Measurements from ENCODE around the gene SORCS2. TPM values are rescaled to one million over a fixed set of nuclear protein-coding genes. Genes with fewer than 3 reads are reported as not detected.

Gene SORCS2
- total RNA-seq, 4 donors from 2014 or later: 0.48 to 1.8 (median 0.68) TPM; not detected in 1

- no peak for TF ChIP-seq POLR2A (IDR thresholded peaks at IDR 0.05)
- in situ Hi-C loops (cut with MboI; ENCODE audit: low pct_ligation_motif_present in 1 of 4, low pct_unique_long_range_greater_than_20kb in 1 of 4, low sequenced_read_pairs in 3 of 4): no loop called here
- DNase-seq: no peak
These were observed 362.6 kb downstream of the SORCS2 start for GRCh38 chr4:7554905-7555304.

GRCh38 chr4:7556558-7556957 lies 364.2 kb downstream of the SORCS2 start:
- Histone ChIP-seq H3K4me1 (no peaks in the 10 kb centered on the region), H3K27me3 (no peaks in the 10 kb centered on the region), H3K9me3 (peaks cover 10 to 16% of the 10 kb centered on the region in 2 donors), H3K27ac (no peak overlapping the region), H3K36me3 (no peaks in the 10 kb centered on the region), H3K4me3 (no peak overlapping the region)
- in situ Hi-C loops (cut with MboI; ENCODE audit: low pct_ligation_motif_present in 1 of 4, low pct_unique_long_range_greater_than_20kb in 1 of 4, low sequenced_read_pairs in 3 of 4): no loop called here
- TF ChIP-seq POLR2AphosphoS5 (IDR thresholded peaks at IDR 0.05) (no peak), POLR2A (IDR thresholded peaks at IDR 0.05) (no peak), EP300 (IDR thresholded peaks at IDR 0.05; ENCODE audit: low read depth) (no peak), CTCF (IDR thresholded peaks at IDR 0.05) (no peak)
- intact Hi-C loops (cut with DNase I; ENCODE audit: low total_unique reads): no loop called here
- DNase-seq: no peak

More at GRCh38 chr4:7554905-7555304, 362.6 kb downstream of the SORCS2 start:
- Histone ChIP-seq H3K9me3 (peaks cover 10 to 16% of the 10 kb centered on the region in 2 donors), H3K27me3 (no peaks in the 10 kb centered on the region), H3K4me1 (no peaks in the 10 kb centered on the region), H3K36me3 (no peaks in the 10 kb centered on the region), H3K4me3 (no peak overlapping the region), H3K27ac (no peak overlapping the region)
- WGBS, 2 donors (ENCODE audit: low coverage in 1 of 2): 65% methylated on average over 3 of the region's 3 CpGs; no CpG with 5 or more reads in 1 of the 2 donors
- intact Hi-C loops (cut with DNase I; ENCODE audit: low total_unique reads): no loop called here

- no peak for DNase-seq
- WGBS, 2 donors (ENCODE audit: low coverage in 1 of 2): 65 to 95% methylated on average over 4 to 7 of the region's 7 CpGs
- Histone ChIP-seq H3K9me3 (peaks cover 10 to 15% of the 10 kb centered on the region in 2 donors), H3K36me3 (no peaks in the 10 kb centered on the region), H3K27me3 (no peaks in the 10 kb centered on the region), H3K4me3 (no peak overlapping the region), H3K27ac (no peak overlapping the region), H3K4me1 (no peaks in the 10 kb centered on the region)
- TF ChIP-seq EP300 (IDR thresholded peaks at IDR 0.05; ENCODE audit: low read depth) (no peak), POLR2A (IDR thresholded peaks at IDR 0.05) (no peak), POLR2AphosphoS5 (IDR thresholded peaks at IDR 0.05) (no peak), CTCF (IDR thresholded peaks at IDR 0.05) (no peak)
- intact Hi-C loops (cut with DNase I; ENCODE audit: low total_unique reads) (no loop called here), in situ Hi-C loops (cut with MboI; ENCODE audit: low pct_ligation_motif_present in 1 of 4, low pct_unique_long_range_greater_than_20kb in 1 of 4, low sequenced_read_pairs in 3 of 4) (no loop called here)
These were observed 365.1 kb downstream of the SORCS2 start for GRCh38 chr4:7557456-7557855.

GRCh38 chr4:7558436-7558835 lies 366.1 kb downstream of the SORCS2 start:
- TF ChIP-seq POLR2A (IDR thresholded peaks at IDR 0.05): no peak
- TF ChIP-seq POLR2AphosphoS5 (IDR thresholded peaks at IDR 0.05): no peak
- no peak for TF ChIP-seq EP300 (IDR thresholded peaks at IDR 0.05; ENCODE audit: low read depth)
- no peak for TF ChIP-seq CTCF (IDR thresholded peaks at IDR 0.05)
- no peaks in the 10 kb centered on the region for H3K4me1 ChIP-seq
- in situ Hi-C loops (cut with MboI; ENCODE audit: low pct_ligation_motif_present in 1 of 4, low pct_unique_long_range_greater_than_20kb in 1 of 4, low sequenced_read_pairs in 3 of 4) (no loop called here), intact Hi-C loops (cut with DNase I; ENCODE audit: low total_unique reads) (no loop called here)
- no peaks in the 10 kb centered on the region for H3K27me3 ChIP-seq
- no peak for DNase-seq
- H3K36me3 ChIP-seq: no peaks in the 10 kb centered on the region
- H3K9me3 ChIP-seq: peaks cover 2 to 7% of the 10 kb centered on the region in 2 donors
- no peak overlapping the region for H3K4me3 ChIP-seq
- WGBS, 2 donors (ENCODE audit: low coverage in 1 of 2): 71% methylated on average over 4 of the region's 7 CpGs; no CpG with 5 or more reads in 1 of the 2 donors
- no peak overlapping the region for H3K27ac ChIP-seq

GRCh38 chr4:7559316-7559715 lies 367.0 kb downstream of the SORCS2 start:
- DNase-seq: no peak
- no peaks in the 10 kb centered on the region for H3K27me3 ChIP-seq
- H3K9me3 ChIP-seq: no peaks in the 10 kb centered on the region
- H3K27ac ChIP-seq: no peak overlapping the region
- no peaks in the 10 kb centered on the region for H3K4me1 ChIP-seq
- 90% methylated on average over 7 of the region's 7 CpGs; no CpG with 5 or more reads in 1 of the 2 donors for WGBS, 2 donors (ENCODE audit: low coverage in 1 of 2)
- in situ Hi-C loops (cut with MboI; ENCODE audit: low pct_ligation_motif_present in 1 of 4, low pct_unique_long_range_greater_than_20kb in 1 of 4, low sequenced_read_pairs in 3 of 4): no loop called here
- no peak overlapping the region for H3K4me3 ChIP-seq
- intact Hi-C loops (cut with DNase I; ENCODE audit: low total_unique reads): no loop called here
- TF ChIP-seq EP300 (IDR thresholded peaks at IDR 0.05; ENCODE audit: low read depth) (no peak), POLR2A (IDR thresholded peaks at IDR 0.05) (no peak), POLR2AphosphoS5 (IDR thresholded peaks at IDR 0.05) (no peak), CTCF (IDR thresholded peaks at IDR 0.05) (no peak)
- no peaks in the 10 kb centered on the region for H3K36me3 ChIP-seq
